HEK293 (cell line): ENCODE data around the gene THSD4.

ENCODE experiments used
- SP2 ChIP-seq: fragments of 450-650 bp; formaldehyde crosslinking; IDR thresholded peaks from 2 replicates; pipeline ENCODE4 v1.5.1; 2016; ENCODE audit warnings: missing biosample characterization, missing genetic modification characterization
- ZNF132 ChIP-seq: fragments of 450-650 bp; formaldehyde crosslinking; IDR thresholded peaks from 2 replicates; pipeline ENCODE4 v1.5.1; 2017; ENCODE audit warnings: missing biosample characterization, missing genetic modification characterization, borderline replicate concordance
- ZNF658 ChIP-seq: fragments of 450-650 bp; formaldehyde crosslinking; IDR thresholded peaks from 2 replicates; pipeline ENCODE4; 2016; ENCODE audit warnings: missing biosample characterization, missing genetic modification characterization
- ZNF747 ChIP-seq: fragments of 450-650 bp; formaldehyde crosslinking; IDR thresholded peaks from 2 replicates; pipeline ENCODE4 v1.5.1; 2016; ENCODE audit warnings: missing biosample characterization, missing genetic modification characterization
- TF ChIP-seq, protein P1 (sequence below): fragments of 450-650 bp; formaldehyde crosslinking; IDR thresholded peaks from 2 replicates; pipeline ENCODE4 v1.5.1; 2016; ENCODE audit warnings: missing biosample characterization, missing genetic modification characterization
- TF ChIP-seq, protein P2 (sequence below): fragments of 450-650 bp; formaldehyde crosslinking; IDR thresholded peaks from 2 replicates; pipeline ENCODE4 v1.5.1; 2016; ENCODE audit warnings: missing biosample characterization, missing genetic modification characterization
- TF ChIP-seq, protein P3 (sequence below): fragments of 450-650 bp; formaldehyde crosslinking; conservative IDR thresholded peaks from 2 replicates; pipeline ENCODE4 v1.5.1; 2016; ENCODE audit warnings: low read depth, missing biosample characterization, missing genetic modification characterization
- TF ChIP-seq, protein P4 (sequence below): fragments of 450-650 bp; IDR thresholded peaks from 2 replicates; pipeline ENCODE4 v1.5.1; 2018; ENCODE audit warnings: missing biosample characterization, missing genetic modification characterization

DNA sequence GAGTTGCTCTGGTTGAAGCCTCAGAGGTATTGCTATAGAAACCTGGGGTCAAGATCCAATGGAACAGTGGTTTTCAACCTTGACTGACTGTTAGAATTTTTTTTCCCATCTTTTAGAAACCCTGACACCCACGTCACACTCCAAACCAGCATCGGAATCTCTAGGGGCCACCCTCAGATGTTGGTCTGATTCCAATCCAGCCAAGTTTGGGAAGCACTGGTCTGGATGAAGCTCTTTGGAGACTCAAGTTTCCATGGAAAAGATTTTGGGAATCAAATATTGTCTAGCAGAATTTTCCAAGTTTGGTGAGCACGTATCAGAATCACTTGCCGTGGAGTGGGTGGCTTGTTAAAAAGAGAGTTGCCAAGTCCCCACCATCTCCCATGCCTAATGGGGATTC lies 103.8 kb downstream of the THSD4 start:
- TF ChIP-seq ZNF658 (tag by site-specific recombination) (no peak), ZNF747 (tag by site-specific recombination) (no peak), ZNF132 (no peak), SP2 (tag by site-specific recombination) (no peak)
- TF ChIP-seq, protein P1, sequence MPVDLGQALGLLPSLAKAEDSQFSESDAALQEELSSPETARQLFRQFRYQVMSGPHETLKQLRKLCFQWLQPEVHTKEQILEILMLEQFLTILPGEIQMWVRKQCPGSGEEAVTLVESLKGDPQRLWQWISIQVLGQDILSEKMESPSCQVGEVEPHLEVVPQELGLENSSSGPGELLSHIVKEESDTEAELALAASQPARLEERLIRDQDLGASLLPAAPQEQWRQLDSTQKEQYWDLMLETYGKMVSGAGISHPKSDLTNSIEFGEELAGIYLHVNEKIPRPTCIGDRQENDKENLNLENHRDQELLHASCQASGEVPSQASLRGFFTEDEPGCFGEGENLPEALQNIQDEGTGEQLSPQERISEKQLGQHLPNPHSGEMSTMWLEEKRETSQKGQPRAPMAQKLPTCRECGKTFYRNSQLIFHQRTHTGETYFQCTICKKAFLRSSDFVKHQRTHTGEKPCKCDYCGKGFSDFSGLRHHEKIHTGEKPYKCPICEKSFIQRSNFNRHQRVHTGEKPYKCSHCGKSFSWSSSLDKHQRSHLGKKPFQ (tag by site-specific recombination): no peak
- TF ChIP-seq, protein P2, sequence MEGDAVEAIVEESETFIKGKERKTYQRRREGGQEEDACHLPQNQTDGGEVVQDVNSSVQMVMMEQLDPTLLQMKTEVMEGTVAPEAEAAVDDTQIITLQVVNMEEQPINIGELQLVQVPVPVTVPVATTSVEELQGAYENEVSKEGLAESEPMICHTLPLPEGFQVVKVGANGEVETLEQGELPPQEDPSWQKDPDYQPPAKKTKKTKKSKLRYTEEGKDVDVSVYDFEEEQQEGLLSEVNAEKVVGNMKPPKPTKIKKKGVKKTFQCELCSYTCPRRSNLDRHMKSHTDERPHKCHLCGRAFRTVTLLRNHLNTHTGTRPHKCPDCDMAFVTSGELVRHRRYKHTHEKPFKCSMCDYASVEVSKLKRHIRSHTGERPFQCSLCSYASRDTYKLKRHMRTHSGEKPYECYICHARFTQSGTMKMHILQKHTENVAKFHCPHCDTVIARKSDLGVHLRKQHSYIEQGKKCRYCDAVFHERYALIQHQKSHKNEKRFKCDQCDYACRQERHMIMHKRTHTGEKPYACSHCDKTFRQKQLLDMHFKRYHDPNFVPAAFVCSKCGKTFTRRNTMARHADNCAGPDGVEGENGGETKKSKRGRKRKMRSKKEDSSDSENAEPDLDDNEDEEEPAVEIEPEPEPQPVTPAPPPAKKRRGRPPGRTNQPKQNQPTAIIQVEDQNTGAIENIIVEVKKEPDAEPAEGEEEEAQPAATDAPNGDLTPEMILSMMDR (tag by site-specific recombination): no peak
- TF ChIP-seq, protein P3, sequence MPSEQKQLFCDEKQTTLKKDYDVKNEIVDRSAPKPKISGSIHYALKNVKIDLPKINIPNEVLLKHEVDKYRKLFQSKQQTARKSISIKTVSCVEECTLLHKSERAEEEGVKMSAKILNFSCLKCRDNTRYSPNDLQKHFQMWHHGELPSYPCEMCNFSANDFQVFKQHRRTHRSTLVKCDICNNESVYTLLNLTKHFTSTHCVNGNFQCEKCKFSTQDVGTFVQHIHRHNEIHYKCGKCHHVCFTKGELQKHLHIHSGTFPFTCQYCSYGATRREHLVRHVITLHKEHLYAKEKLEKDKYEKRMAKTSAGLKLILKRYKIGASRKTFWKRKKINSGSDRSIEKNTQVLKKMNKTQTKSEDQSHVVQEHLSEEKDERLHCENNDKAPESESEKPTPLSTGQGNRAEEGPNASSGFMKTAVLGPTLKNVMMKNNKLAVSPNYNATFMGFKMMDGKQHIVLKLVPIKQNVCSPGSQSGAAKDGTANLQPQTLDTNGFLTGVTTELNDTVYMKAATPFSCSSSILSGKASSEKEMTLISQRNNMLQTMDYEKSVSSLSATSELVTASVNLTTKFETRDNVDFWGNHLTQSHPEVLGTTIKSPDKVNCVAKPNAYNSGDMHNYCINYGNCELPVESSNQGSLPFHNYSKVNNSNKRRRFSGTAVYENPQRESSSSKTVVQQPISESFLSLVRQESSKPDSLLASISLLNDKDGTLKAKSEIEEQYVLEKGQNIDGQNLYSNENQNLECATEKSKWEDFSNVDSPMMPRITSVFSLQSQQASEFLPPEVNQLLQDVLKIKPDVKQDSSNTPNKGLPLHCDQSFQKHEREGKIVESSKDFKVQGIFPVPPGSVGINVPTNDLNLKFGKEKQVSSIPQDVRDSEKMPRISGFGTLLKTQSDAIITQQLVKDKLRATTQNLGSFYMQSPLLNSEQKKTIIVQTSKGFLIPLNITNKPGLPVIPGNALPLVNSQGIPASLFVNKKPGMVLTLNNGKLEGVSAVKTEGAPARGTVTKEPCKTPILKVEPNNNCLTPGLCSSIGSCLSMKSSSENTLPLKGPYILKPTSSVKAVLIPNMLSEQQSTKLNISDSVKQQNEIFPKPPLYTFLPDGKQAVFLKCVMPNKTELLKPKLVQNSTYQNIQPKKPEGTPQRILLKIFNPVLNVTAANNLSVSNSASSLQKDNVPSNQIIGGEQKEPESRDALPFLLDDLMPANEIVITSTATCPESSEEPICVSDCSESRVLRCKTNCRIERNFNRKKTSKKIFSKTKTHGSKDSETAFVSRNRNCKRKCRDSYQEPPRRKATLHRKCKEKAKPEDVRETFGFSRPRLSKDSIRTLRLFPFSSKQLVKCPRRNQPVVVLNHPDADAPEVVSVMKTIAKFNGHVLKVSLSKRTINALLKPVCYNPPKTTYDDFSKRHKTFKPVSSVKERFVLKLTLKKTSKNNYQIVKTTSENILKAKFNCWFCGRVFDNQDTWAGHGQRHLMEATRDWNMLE (tag by site-specific recombination): no peak
- TF ChIP-seq, protein P4, sequence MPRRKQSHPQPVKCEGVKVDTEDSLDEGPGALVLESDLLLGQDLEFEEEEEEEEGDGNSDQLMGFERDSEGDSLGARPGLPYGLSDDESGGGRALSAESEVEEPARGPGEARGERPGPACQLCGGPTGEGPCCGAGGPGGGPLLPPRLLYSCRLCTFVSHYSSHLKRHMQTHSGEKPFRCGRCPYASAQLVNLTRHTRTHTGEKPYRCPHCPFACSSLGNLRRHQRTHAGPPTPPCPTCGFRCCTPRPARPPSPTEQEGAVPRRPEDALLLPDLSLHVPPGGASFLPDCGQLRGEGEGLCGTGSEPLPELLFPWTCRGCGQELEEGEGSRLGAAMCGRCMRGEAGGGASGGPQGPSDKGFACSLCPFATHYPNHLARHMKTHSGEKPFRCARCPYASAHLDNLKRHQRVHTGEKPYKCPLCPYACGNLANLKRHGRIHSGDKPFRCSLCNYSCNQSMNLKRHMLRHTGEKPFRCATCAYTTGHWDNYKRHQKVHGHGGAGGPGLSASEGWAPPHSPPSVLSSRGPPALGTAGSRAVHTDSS (tag by site-specific recombination): no peak
